Endothelial cell of umbilical vein (primary cell): ENCODE data around the gene OR4K1. TPM values are rescaled to one million over a fixed set of nuclear protein-coding genes. Genes with fewer than 3 reads are reported as not detected.

Experiments
- BruUV-seq: library from RNA; stranded (reverse); fragments of 400-500 nt; replicated peaks from 2 replicates; lab custom pipeline; 2021; lab: Mats Ljungman, UMichigan
- CTCF ChIA-PET: fragments of 300-600, 350-600 bp; sonication (Branson Sonifier 250); formaldehyde crosslinking; loops from one replicate; lab custom pipeline; 2021; ENCODE audit warnings: antibody characterized with exemption, inconsistent platforms; lab: Charles Lee
- POLR2A ChIA-PET: fragments of 300-600, 350-600 bp; sonication (Branson Sonifier 250); formaldehyde crosslinking; loops from one replicate; lab custom pipeline; 2021; ENCODE audit warnings: antibody characterized with exemption, inconsistent platforms; lab: Charles Lee
- DNase-seq: peaks from one replicate; pipeline ENCODE4 v3.0.0-alpha.2; 2011; ENCODE audit warnings: low read depth, low spot score
- FAIRE-seq: peaks from 2 replicates; lab custom pipeline; 2011; peaks lifted over from hg19 to GRCh38; lab: Jason Lieb, UNC
- H2AFZ ChIP-seq: 2 replicates; pipeline ENCODE4 v1.6.0; 2012; ENCODE audit warnings: low read depth, low read length, control low read depth, inconsistent platforms
- H3K27ac ChIP-seq: 2 replicates; pipeline ENCODE4 v1.5.1; 2011; ENCODE audit warnings: low read depth, mild to moderate bottlenecking, control low read depth, low read length, moderate library complexity; ENCODE audit not compliant: insufficient read depth
- H3K27me3 ChIP-seq, 2 experiments: 2 replicates each; pipeline versions ENCODE4 v1.6.0 to v1.6.1; 2011; ENCODE audit warnings: low read length in 2 of 2, mixed read lengths in 1 of 2; ENCODE audit not compliant: control insufficient read depth in 2 of 2, insufficient read depth in 2 of 2
- H3K36me3 ChIP-seq, 2 experiments: 2 replicates in 1 of 2; 3 replicates in 1 of 2; pipeline ENCODE4 v1.5.1; 2011; ENCODE audit warnings: low read length in 2 of 2, mild to moderate bottlenecking in 1 of 2, moderate library complexity in 1 of 2; ENCODE audit not compliant: control insufficient read depth in 2 of 2, insufficient read depth in 2 of 2; ENCODE audit errors: extremely low read depth in 1 of 2
- H3K4me1 ChIP-seq: 3 replicates; pipeline ENCODE4 v1.5.1; 2011; ENCODE audit warnings: mild to moderate bottlenecking, low read length; ENCODE audit not compliant: control insufficient read depth, insufficient read depth; ENCODE audit errors: extremely low read depth
- H3K4me2 ChIP-seq: 2 replicates; pipeline ENCODE4 v1.6.1; 2011; ENCODE audit warnings: low read length, control low read depth, mixed read lengths; ENCODE audit not compliant: insufficient read depth
- H3K4me3 ChIP-seq, 3 experiments: fragments of 200-600 bp in 1 of 3; sonication (generic), shearing (Covaris generic) in 1 of 3; replicated peaks in 1 of 3; 2 replicates each; pipeline ENCODE4 v1.5.1; 2011 to 2016; ENCODE audit warnings: control low read depth in 3 of 3, low read length in 3 of 3, mild to moderate bottlenecking in 2 of 3, inconsistent platforms in 1 of 3, low read depth in 1 of 3, moderate library complexity in 1 of 3; ENCODE audit not compliant: insufficient read depth in 1 of 3
- H3K79me2 ChIP-seq: 2 replicates; pipeline ENCODE4 v1.6.0; 2012; ENCODE audit warnings: low read length, inconsistent platforms; ENCODE audit not compliant: control insufficient read depth, insufficient read depth
- H3K9ac ChIP-seq: replicated peaks from 2 replicates; pipeline ENCODE3; 2011; ENCODE audit warnings: low read length, control low read depth; ENCODE audit not compliant: insufficient read depth; ENCODE audit errors: extremely low read depth
- H3K9me1 ChIP-seq: replicated peaks from 3 replicates; pipeline ENCODE4 v1.6.0; 2011; ENCODE audit warnings: mild to moderate bottlenecking, low read length; ENCODE audit not compliant: control insufficient read depth, insufficient read depth; ENCODE audit errors: extremely low read depth
- H3K9me3 ChIP-seq: replicated peaks from 2 replicates; pipeline ENCODE4 v1.5.1; 2012; ENCODE audit warnings: low read length, inconsistent platforms; ENCODE audit not compliant: control insufficient read depth, insufficient read depth
- H4K20me1 ChIP-seq: replicated peaks from 2 replicates; pipeline ENCODE3; 2011; ENCODE audit warnings: mild to moderate bottlenecking, low read length; ENCODE audit not compliant: control insufficient read depth, insufficient read depth; ENCODE audit errors: extremely low read depth
- EZH2 ChIP-seq: IDR thresholded peaks from 2 replicates; pipeline ENCODE4 v1.6.1; 2012; ENCODE audit warnings: borderline replicate concordance, low read depth, mild to moderate bottlenecking, moderate library complexity, low read length, inconsistent platforms; ENCODE audit not compliant: severe bottlenecking
- FOS ChIP-seq: IDR thresholded peaks from 2 replicates; pipeline ENCODE4 v1.6.1; 2011; ENCODE audit warnings: mild to moderate bottlenecking, low read length, moderate library complexity, borderline replicate concordance; ENCODE audit not compliant: insufficient read depth
- GATA2 ChIP-seq: IDR thresholded peaks from 2 replicates; pipeline ENCODE4 v1.7.0; 2011; ENCODE audit warnings: low read depth, mild to moderate bottlenecking, moderate library complexity, mixed read lengths, low read length; ENCODE audit not compliant: insufficient read length, insufficient read depth
- JUN ChIP-seq: IDR thresholded peaks from 2 replicates; pipeline ENCODE4 v1.6.1; 2011; ENCODE audit warnings: borderline replicate concordance, low read depth; ENCODE audit not compliant: insufficient read length, insufficient read depth
- MYC ChIP-seq: IDR thresholded peaks from one replicate; pipeline ENCODE4 v1.6.1; 2011; ENCODE audit warnings: mild to moderate bottlenecking, low read depth, low read length
- POLR2A ChIP-seq: IDR thresholded peaks from 2 replicates; pipeline ENCODE4 v1.6.1; 2012; ENCODE audit warnings: low read depth, mild to moderate bottlenecking, control low read depth, low read length
- POLR2AphosphoS5 ChIP-seq: IDR thresholded peaks from 2 replicates; pipeline ENCODE4 v1.6.1; 2012; ENCODE audit warnings: low read depth, mild to moderate bottlenecking, control low read depth, low read length, moderate library complexity; ENCODE audit not compliant: insufficient read depth
- dilution Hi-C: fragments of 300-500 bp; cut with MboI; formaldehyde crosslinking; loops from one replicate; pipeline ENCODE4 v1.15.0; 2019; ENCODE audit warnings: low sequenced_read_pairs; ENCODE audit not compliant: extremely low pct_ligation_motif_present
- intact Hi-C: fragments of 100-400 bp; cut with micrococcal nuclease; formaldehyde crosslinking; loops from one replicate; pipeline ENCODE4 v1.10.0; 2022
- polyA plus RNA-seq, 4 experiments: library from polyadenylated mRNA; depleted of rRNA in 3 of 4; stranded (reverse) in 3 of 4; unstranded in 1 of 4; fragments of >200 nt; gene quantifications; 2 replicates each; pipeline versions ENCODE4 v1.2.1 to v1.2.3, GENCODE V29; 2011 to 2012; ENCODE audit warnings: missing spikeins in 1 of 4
- total RNA-seq: library from RNA; stranded (reverse); gene quantifications from 2 replicates; pipeline ENCODE4 v1.2.3, GENCODE V29; 2021
- TF ChIP-seq, protein P1 (sequence below), 2 donors: IDR thresholded peaks; 1 replicate in 1 of 2; 2 replicates in 1 of 2; pipeline ENCODE4 v1.5.1; 2011; ENCODE audit warnings: low read length in 2 of 2, mild to moderate bottlenecking in 2 of 2, moderate library complexity in 2 of 2, control low read depth in 1 of 2, inconsistent platforms in 1 of 2, low read depth in 1 of 2; ENCODE audit not compliant: insufficient read depth in 1 of 2; ENCODE audit errors: extremely low read depth in 1 of 2
- TF ChIP-seq, protein P2 (sequence below): IDR thresholded peaks from 2 replicates; pipeline ENCODE4 v1.6.1; 2011; ENCODE audit not compliant: insufficient read depth, insufficient read length

The OR4K1 gene
- total and polyA plus RNA-seq, 2 donors (not counting 3 experiments of a cell fraction or from before 2014, with no cell fraction given): not detected

DNA sequence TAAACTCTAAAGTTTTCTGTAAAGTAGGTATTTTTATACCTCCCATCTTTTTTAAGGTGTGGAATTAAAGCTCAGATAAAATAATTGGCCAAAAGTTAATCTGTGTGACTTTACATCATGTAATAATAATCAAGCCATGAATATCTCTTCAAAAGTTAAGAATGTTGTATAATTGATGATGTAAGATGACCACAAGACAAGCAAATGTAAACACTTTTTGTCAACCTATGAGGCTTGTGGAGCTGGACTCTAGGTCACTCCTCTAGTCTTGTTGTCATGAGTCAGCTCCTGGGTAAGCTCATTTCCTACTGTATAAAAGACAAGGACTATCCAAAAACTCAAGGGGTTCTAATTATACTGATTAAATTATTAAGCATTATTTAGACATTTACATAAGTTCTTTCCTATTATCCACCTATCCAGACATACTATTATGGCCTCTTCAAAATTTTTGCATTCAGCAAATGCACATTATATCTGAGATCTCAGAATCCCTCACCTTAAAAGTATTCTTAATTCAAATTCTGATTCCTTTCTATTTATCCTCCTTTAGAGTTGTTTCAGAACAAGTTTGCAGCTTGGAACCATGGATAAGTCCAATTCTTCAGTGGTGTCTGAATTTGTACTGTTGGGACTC is 10.6 kb upstream of the OR4K1 start, which contains the start of gene OR4K5:
Gene OR4K5 (plus strand): TSS at position 587 of the 637 bp plus-strand sequence. CDS start 0 bp downstream, at position 587.
- TF ChIP-seq MYC (no peak), GATA2 (no peak), POLR2A (no peak), EZH2 (no peak), FOS (no peak), JUN (no peak), POLR2AphosphoS5 (no peak)
- TF ChIP-seq, protein P1, sequence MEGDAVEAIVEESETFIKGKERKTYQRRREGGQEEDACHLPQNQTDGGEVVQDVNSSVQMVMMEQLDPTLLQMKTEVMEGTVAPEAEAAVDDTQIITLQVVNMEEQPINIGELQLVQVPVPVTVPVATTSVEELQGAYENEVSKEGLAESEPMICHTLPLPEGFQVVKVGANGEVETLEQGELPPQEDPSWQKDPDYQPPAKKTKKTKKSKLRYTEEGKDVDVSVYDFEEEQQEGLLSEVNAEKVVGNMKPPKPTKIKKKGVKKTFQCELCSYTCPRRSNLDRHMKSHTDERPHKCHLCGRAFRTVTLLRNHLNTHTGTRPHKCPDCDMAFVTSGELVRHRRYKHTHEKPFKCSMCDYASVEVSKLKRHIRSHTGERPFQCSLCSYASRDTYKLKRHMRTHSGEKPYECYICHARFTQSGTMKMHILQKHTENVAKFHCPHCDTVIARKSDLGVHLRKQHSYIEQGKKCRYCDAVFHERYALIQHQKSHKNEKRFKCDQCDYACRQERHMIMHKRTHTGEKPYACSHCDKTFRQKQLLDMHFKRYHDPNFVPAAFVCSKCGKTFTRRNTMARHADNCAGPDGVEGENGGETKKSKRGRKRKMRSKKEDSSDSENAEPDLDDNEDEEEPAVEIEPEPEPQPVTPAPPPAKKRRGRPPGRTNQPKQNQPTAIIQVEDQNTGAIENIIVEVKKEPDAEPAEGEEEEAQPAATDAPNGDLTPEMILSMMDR (IDR thresholded peaks at IDR 0.05; ENCODE audit: extremely low read depth in 1 of 2, insufficient read depth in 1 of 2, low read depth in 1 of 2, low read length in 2 of 2): no peak
- TF ChIP-seq, protein P2, sequence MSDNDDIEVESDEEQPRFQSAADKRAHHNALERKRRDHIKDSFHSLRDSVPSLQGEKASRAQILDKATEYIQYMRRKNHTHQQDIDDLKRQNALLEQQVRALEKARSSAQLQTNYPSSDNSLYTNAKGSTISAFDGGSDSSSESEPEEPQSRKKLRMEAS: no peak
- no peak for FAIRE-seq
- Histone ChIP-seq H2AFZ (no peak within 1 kb of the TSS), H3K36me3 (no peaks in the 10 kb centered on the region), H4K20me1 (no peaks in the 10 kb centered on the region), H3K4me2 (no peak within 1 kb of the TSS), H3K27me3 (no peaks in the 10 kb centered on the region), H3K4me1 (no peaks in the 10 kb centered on the region), H3K4me3 (no peak within 1 kb of the TSS), H3K27ac (no peak within 1 kb of the TSS), H3K9me3 (peaks cover 6% of the 10 kb centered on the region), H3K79me2 (no peaks in the 10 kb centered on the region), H3K9ac (no peak within 1 kb of the TSS), H3K9me1 (no peaks in the 10 kb centered on the region)
- intact Hi-C loops (no loop called here), dilution Hi-C loops (no loop called here)
- no peak for DNase-seq
- POLR2A ChIA-PET: no interaction called here
- no TSS peak for BruUV-seq
- CTCF ChIA-PET: no interaction called here
